Adipocyte (in vitro differentiated cells): ENCODE data around the gene COL23A1.

Experiments used
- DNase-seq: peaks from one replicate; pipeline ENCODE4 v3.0.0-alpha.2; 2015; ENCODE audit warnings: low read depth
- H3K27me3 ChIP-seq: replicated peaks from 2 replicates; pipeline ENCODE4 v1.7.0; 2013; ENCODE audit warnings: mild to moderate bottlenecking, low read length, moderate library complexity; ENCODE audit not compliant: control insufficient read depth, insufficient read depth
- H3K36me3 ChIP-seq: 2 replicates; pipeline ENCODE4 v1.7.0; 2013; ENCODE audit warnings: low read length, mild to moderate bottlenecking, moderate library complexity; ENCODE audit not compliant: control insufficient read depth, insufficient read depth, severe bottlenecking
- H3K4me1 ChIP-seq: 2 replicates; pipeline ENCODE4 v1.7.0; 2013; ENCODE audit warnings: mild to moderate bottlenecking, low read length, moderate library complexity; ENCODE audit not compliant: control insufficient read depth, insufficient read depth
- H3K4me3 ChIP-seq: 2 replicates; pipeline ENCODE4 v1.7.0; 2013; ENCODE audit warnings: mild to moderate bottlenecking, low read length, moderate library complexity
- H3K9ac ChIP-seq: 2 replicates; pipeline ENCODE4 v1.7.0; 2013; ENCODE audit warnings: mild to moderate bottlenecking, low read length, moderate library complexity
- H3K9me3 ChIP-seq: 2 replicates; pipeline ENCODE4 v1.7.0; 2013; ENCODE audit warnings: mild to moderate bottlenecking, low read length, moderate library complexity; ENCODE audit not compliant: control insufficient read depth

COL23A1 gene

DNA sequence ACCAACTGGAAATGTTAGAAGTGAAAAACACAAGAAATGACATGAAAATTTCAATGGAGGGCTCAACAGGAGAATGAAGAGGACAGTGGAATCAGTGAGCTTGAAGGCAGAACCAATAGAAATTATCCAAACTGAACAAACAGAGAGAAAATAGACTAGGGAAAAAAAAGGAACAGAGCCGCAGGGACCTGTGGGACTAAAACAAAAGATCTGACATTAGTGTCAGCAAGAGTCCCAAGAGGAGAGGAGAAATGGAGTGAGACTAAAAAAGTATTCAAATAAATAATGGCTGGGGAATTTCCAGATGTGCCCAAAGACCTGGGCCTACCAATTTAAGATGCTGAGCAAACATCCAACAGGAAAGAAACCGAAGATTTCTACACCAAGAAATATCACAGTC is 182.5 kb downstream of the COL23A1 start:
- H3K36me3 ChIP-seq = no peaks in the 10 kb centered on the region
- no peak for DNase-seq
- peaks cover 3% of the 10 kb centered on the region for H3K27me3 ChIP-seq
- H3K4me3 ChIP-seq = no peak overlapping the region
- H3K9ac ChIP-seq = no peak overlapping the region
- H3K4me1 ChIP-seq = no peaks in the 10 kb centered on the region
- H3K9me3 ChIP-seq = peaks cover 19% of the 10 kb centered on the region

DNA sequence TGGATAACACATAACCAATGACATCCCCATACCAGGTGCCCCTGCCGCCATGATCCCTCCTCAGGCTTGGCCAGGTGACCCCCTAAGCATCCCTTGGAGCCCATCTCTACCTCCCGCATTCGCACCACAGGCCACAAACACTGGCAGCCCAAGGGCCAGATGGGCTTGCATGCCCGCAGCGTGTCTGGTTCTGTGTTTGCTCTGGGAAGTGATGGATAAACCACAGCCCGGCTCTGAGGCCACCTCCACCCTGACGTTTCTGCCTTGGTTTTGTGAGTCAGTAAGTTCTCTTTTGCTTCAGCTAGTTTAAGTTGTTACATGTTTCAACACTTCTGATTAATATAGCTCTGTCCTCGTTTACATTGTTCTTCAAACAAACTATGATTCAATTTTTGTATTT is 185.2 kb downstream of the COL23A1 start:
- Histone ChIP-seq H3K9ac (no peak overlapping the region), H3K9me3 (peaks cover 18% of the 10 kb centered on the region), H3K27me3 (peaks cover 3% of the 10 kb centered on the region), H3K4me3 (no peak overlapping the region), H3K4me1 (no peaks in the 10 kb centered on the region), H3K36me3 (no peaks in the 10 kb centered on the region)
- DNase-seq = no peak

DNA sequence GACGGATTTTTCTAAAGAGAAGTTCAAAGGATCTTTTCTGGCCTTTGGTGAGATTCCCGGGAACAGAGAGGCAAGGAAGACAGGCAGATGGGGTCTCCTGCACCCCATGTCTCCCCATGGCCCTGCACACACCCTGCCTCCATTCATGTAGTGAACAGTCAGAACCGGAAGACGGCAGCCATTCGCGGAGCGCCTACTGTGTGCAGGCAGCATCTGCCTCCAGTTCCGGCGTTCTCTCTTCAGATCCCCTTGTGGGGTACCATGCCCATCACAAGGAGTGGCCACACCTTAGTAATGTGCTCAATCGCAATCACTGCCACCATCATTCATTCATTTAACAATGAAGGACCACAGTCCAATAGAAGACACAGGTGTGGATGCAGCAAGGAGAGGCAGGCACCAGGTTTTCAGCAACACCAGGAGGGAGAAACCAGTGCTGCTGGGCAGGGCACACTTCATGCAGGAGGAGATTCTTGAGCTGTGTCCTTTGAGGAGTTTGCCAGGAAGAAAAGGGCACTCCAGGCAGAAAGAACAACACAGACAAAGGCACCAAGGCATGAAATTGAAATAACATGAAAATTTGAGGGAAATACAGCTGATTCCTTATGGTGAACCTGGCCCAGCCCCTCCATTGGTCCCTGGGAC is 186.1 kb downstream of the COL23A1 start:
- Histone ChIP-seq H3K4me1 (no peaks in the 10 kb centered on the region), H3K9me3 (peaks cover 17% of the 10 kb centered on the region), H3K36me3 (no peaks in the 10 kb centered on the region), H3K4me3 (no peak overlapping the region), H3K27me3 (peaks cover 11% of the 10 kb centered on the region), H3K9ac (no peak overlapping the region)
- DNase-seq = no peak

DNA sequence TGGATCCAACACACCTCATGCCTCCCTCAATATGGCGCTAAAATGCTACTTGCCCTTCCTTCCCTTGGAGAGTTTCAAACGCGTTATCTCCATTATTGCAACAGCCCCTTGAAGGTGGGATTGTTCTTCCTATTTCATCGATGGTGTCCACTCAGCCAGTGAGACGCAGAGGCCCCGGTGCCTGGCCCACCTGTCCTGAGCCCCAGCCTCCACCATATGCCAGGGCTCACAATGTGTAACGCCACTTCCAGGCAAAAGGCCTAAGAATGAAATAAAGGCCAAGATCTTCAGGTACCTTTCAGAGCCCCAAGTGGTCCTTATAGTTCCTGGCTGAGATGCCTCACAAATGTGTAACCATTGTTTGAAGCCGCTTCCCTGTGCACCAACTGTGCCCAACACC is 186.8 kb downstream of the COL23A1 start:
- no peak for DNase-seq
- Histone ChIP-seq H3K4me3 (no peak overlapping the region), H3K9me3 (peaks cover 17% of the 10 kb centered on the region), H3K4me1 (no peaks in the 10 kb centered on the region), H3K36me3 (no peaks in the 10 kb centered on the region), H3K9ac (no peak overlapping the region), H3K27me3 (peaks cover 12% of the 10 kb centered on the region)

DNA sequence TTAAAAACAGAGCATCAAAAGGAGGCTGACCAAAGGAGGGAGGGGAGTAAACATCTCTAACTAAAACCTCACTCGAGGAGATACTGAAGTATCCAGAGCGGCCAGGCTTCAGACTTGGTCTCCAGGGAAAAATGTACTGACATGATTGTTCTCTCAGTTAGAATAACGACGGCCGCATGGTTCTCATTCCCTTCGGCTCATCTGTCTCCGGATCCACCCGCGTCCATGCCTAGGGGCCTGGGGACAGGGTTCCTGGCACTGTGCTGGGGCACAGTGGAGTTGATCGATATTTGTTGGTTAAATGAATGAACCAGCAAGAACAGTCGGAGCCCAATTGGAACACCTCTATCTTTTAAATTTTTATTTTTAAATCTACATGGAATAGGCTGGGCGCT is 190.5 kb downstream of the COL23A1 start:
- Histone ChIP-seq H3K27me3 (peaks cover 20% of the 10 kb centered on the region), H3K9ac (no peak overlapping the region), H3K36me3 (no peaks in the 10 kb centered on the region), H3K4me3 (no peak overlapping the region), H3K9me3 (peaks cover 5% of the 10 kb centered on the region), H3K4me1 (no peaks in the 10 kb centered on the region)
- no peak for DNase-seq

DNA sequence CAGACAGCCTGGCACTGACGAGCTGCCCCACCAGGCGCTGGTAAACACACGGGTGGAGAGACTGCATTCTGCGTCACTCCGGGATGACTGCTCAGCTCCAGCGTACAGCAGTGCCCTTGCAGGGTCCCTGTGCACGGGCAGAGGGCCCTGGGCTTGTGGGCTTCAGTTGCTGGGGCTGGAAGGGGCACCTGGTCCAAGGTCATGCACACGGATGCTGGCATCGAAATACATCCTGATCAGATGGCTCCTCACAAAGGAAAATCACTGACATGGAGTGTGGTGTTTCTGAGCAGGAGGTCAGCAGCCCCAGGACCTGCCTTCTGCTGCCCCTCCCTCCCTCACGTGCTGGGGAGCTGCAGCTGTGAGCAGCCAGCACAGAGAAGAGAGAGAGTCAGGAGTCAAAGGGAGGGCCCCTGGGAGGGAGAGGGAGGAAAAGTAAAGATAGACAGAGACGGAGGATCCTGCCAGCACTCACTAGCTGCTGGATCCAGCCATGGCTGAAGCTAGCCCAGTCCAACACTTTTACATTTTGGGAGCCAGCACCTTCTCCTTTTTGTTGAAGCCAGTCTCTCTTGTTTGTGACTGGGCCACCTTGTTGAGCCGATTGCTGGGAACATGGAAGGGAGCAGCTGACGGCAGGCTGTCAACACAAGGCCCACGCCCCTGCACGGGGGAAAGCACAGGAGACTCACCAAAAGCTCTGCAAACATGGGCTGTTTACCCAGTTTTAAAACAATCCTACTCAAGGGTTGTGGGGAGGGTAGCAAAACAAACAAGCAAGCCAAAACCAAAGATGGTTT is 191.1 kb downstream of the COL23A1 start:
- Histone ChIP-seq H3K27me3 (peaks cover 20% of the 10 kb centered on the region), H3K9me3 (peaks cover 5% of the 10 kb centered on the region), H3K9ac (no peak overlapping the region), H3K4me1 (no peaks in the 10 kb centered on the region), H3K36me3 (no peaks in the 10 kb centered on the region), H3K4me3 (no peak overlapping the region)
- no peak for DNase-seq

DNA sequence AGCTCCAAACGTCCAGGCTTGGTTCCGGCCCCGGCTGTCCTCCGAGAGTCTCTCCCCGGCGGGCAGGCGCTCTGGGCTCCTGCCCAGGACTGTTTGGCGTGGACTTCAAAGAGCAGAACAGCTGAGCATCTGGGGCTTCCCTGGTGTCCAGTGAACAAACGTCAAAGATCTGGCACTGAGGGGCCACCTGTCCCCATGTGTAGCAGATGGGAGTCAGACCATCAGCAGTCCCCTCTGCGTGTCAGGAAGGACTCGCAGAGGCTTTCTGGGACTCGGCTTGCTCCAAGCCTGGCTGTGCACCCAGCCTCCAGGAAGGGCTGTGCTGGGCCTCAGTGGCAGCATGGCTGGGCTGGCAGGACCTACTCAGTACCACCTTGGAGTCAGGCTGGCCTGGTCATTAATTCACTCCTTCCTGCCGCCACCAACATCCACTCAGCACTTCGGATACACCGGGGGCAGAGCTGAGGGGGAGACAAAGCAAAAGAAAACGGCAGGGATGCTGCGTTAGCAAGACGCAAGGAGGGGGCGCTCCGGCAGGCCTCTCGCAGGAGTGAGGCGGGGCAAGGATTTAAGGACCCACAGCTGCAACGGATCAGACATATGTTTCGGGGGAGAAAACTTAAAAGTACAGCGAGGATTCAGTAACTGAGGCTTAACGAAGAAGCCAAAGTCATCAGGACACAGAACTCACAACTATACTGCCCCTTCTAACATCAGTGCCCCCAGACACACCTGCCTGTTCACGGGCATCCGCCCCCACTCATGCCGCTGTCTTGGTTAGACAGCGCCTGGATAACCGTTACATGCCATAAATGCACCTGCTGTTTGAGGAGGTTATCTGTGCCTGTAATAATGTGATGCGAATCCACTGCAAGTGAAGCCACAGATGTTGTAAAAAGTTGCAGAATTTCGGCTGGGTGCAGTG is 193.1 kb downstream of the COL23A1 start:
- Histone ChIP-seq H3K4me1 (no peaks in the 10 kb centered on the region), H3K4me3 (no peak overlapping the region), H3K36me3 (no peaks in the 10 kb centered on the region), H3K27me3 (peaks cover 19% of the 10 kb centered on the region), H3K9me3 (peaks cover 5% of the 10 kb centered on the region), H3K9ac (no peak overlapping the region)
- no peak for DNase-seq

DNA sequence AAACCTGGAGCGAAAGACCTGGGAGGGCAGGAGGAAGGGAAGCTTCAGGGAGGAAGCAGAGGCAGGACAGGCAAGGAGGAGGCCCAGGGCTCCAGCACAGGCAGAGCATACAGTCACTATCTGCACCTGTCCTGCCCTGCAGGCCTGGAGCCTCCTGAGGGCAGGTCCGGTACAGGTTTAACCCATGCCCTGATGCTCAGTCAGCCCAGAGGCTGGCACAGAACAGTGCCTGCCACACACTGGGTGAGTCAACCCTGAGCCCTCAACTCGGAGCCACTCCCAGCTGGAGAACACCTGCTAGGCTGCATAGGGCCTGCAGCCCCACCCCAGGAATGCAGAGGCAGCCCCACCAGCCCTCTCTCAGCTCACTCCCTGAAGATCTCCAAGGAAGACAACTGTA is 196.1 kb downstream of the COL23A1 start:
- DNase-seq = no peak

DNA sequence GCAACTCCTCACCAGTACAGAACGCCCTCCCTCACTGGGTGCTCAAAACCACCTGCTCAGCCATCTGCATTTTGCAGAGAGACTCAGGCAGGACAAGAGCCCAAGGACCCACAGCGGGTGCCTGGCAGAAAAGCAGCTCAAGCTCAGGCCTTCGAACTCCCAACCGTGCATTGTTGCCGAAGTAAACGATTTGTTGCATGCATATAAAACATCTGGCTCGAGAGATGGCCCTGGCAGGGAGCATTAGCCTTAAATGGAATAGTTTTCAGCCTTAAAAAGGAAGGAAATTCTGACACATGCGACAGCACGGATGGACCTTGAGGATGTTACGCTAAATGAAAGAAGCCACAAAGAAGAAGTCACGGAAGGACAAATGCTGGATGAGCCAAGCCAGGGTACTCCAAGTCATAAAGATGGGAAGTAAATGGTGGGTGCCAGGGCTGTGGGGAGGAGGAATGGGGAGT is 197.2 kb downstream of the COL23A1 start:
- peaks cover 7% of the 10 kb centered on the region for H3K9me3 ChIP-seq
- no peak overlapping the region for H3K9ac ChIP-seq
- no peak overlapping the region for H3K4me3 ChIP-seq
- DNase-seq = no peak
- H3K27me3 ChIP-seq = peaks cover 44% of the 10 kb centered on the region
- H3K36me3 ChIP-seq = no peaks in the 10 kb centered on the region
- no peaks in the 10 kb centered on the region for H3K4me1 ChIP-seq

More for the DNA sequence above, 196.1 kb downstream of the COL23A1 start:
- H3K27me3 ChIP-seq = peaks cover 40% of the 10 kb centered on the region
- H3K4me3 ChIP-seq = no peak overlapping the region
- H3K9ac ChIP-seq = no peak overlapping the region
- no peaks in the 10 kb centered on the region for H3K36me3 ChIP-seq
- H3K9me3 ChIP-seq = peaks cover 7% of the 10 kb centered on the region
- no peaks in the 10 kb centered on the region for H3K4me1 ChIP-seq

DNA sequence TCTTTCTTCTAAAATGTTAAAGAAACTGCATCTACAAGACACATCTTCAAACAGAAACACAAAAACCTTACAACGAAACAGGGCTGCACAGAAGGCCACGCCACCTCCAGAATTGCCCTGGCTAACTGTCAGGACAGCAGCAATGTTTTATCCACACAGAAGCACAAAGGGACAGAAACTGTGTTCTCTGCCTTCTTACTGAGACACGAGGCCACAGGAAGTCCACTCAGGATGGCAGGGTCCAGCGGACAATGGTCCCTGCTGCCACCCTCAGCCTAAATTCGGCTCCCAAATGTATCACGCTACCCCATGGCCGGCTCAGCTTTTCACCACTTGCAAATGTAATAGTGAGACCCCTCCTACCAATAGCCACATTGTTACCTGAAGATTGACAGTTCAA is 197.8 kb downstream of the COL23A1 start:
- Histone ChIP-seq H3K27me3 (peaks cover 48% of the 10 kb centered on the region), H3K9ac (no peak overlapping the region), H3K9me3 (peaks cover 7% of the 10 kb centered on the region), H3K4me3 (no peak overlapping the region), H3K36me3 (no peaks in the 10 kb centered on the region), H3K4me1 (no peaks in the 10 kb centered on the region)
- no peak for DNase-seq

DNA sequence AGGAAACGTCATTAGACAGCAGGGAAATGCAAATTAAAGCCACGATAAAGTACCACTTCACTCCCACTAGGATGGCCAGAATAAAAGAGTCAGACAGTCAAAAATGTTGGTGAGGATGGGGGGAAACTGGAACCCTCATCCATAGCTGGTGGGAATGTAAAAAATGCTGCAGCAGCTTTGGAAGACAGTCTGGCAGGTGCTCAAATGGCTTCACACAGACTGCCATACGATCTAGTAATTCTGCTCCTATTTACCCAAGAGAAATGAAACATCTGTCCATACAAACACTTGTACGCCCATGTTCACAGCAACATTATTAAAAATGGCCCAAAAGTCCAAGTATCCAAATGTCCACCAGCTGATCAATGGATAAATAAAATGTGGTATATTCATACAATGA is 198.7 kb downstream of the COL23A1 start:
- peaks cover 7% of the 10 kb centered on the region for H3K9me3 ChIP-seq
- DNase-seq = no peak
- no peaks in the 10 kb centered on the region for H3K4me1 ChIP-seq
- H3K36me3 ChIP-seq = no peaks in the 10 kb centered on the region
- no peak overlapping the region for H3K4me3 ChIP-seq
- H3K9ac ChIP-seq = no peak overlapping the region
- peaks cover 51% of the 10 kb centered on the region for H3K27me3 ChIP-seq
